Measurements from ENCODE around the gene RPL4. TPM values are rescaled to one million over a fixed set of nuclear protein-coding genes. Genes with fewer than 3 reads are reported as not detected.

Gene RPL4
- total RNA-seq, 1 donor = 2,311 TPM

DNA sequence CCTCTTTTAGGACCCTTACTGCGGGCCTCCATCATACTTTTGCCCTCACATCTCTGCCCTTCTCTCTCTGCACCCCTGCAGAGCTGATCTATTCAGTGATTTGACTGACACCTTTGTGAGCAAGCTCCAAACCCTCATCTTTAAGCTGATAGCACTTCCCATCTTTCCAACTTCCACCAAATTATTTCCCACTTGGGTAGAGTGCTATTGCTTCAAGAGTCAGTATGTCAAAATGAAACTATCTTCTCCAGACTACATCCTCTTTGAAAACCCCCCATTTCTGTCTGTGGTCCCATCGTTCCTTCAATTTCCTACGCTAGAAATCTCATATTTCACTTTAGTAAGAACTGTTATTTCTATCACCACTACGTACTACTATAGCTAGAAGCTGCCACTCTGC, 20.2 kb upstream of the RPL4 start:
- H3K36me3 ChIP-seq (ENCODE audit: insufficient read depth, low read length) = peaks cover 33% of the 10 kb centered on the region
- no peak overlapping the region for H3K4me2 ChIP-seq (ENCODE audit: insufficient read depth, low read length)
- H3K9me3 ChIP-seq (ENCODE audit: low read depth, low read length) = no peaks in the 10 kb centered on the region
- H3K4me1 ChIP-seq (ENCODE audit: insufficient read depth, low read length) = no peaks in the 10 kb centered on the region
- no peaks in the 10 kb centered on the region for H3K79me2 ChIP-seq (ENCODE audit: insufficient read depth, low read length)
- TF ChIP-seq CTCF (IDR thresholded peaks at IDR 0.05; ENCODE audit: extremely low read depth, low read depth, low read length) = no peak
- H4K20me1 ChIP-seq (ENCODE audit: insufficient read depth, low read length) = no peaks in the 10 kb centered on the region
- no peaks in the 10 kb centered on the region for H3K27me3 ChIP-seq (ENCODE audit: insufficient read depth, low read length)
- no peak overlapping the region for H2AFZ ChIP-seq (ENCODE audit: low read length)
- H3K4me3 ChIP-seq (ENCODE audit: insufficient read depth, low read length) = no peak overlapping the region
- no peak overlapping the region for H3K27ac ChIP-seq (ENCODE audit: low read depth, low read length)
- no peak for DNase-seq (ENCODE audit: insufficient read length, low spot score, missing footprints)

DNA sequence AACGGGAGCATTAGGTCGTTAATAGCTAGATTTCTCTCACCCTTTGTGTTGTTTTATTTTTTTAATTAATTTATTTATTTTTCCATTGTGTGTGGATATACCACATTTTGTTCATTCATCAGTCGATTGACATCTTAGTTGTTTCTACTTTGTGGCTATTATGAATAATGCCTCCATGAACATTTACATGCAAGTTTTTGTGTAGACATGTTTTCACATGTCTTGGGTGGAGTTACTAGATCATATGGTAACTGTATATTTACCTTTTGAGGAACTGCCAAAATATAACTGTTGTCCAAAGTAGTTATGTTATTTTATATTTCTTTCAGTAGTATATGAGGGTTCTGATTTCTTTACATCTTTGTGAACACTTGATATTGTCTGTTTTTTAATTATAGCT, 19.3 kb upstream of the RPL4 start:
- Histone ChIP-seq H3K79me2 (ENCODE audit: insufficient read depth, low read length) (no peaks in the 10 kb centered on the region), H3K4me3 (ENCODE audit: insufficient read depth, low read length) (no peak overlapping the region), H4K20me1 (ENCODE audit: insufficient read depth, low read length) (no peaks in the 10 kb centered on the region), H3K4me1 (ENCODE audit: insufficient read depth, low read length) (no peaks in the 10 kb centered on the region), H3K27ac (ENCODE audit: low read depth, low read length) (no peak overlapping the region), H3K27me3 (ENCODE audit: insufficient read depth, low read length) (no peaks in the 10 kb centered on the region), H2AFZ (ENCODE audit: low read length) (no peak overlapping the region), H3K4me2 (ENCODE audit: insufficient read depth, low read length) (no peak overlapping the region), H3K36me3 (ENCODE audit: insufficient read depth, low read length) (peaks cover 27% of the 10 kb centered on the region), H3K9me3 (ENCODE audit: low read depth, low read length) (no peaks in the 10 kb centered on the region)
- TF ChIP-seq CTCF (IDR thresholded peaks at IDR 0.05; ENCODE audit: extremely low read depth, low read depth, low read length) = no peak
- no peak for DNase-seq (ENCODE audit: insufficient read length, low spot score, missing footprints)

- H4K20me1 ChIP-seq (ENCODE audit: insufficient read depth, low read length) = no peaks in the 10 kb centered on the region
- no peak overlapping the region for H3K4me2 ChIP-seq (ENCODE audit: insufficient read depth, low read length)
- no peak overlapping the region for H2AFZ ChIP-seq (ENCODE audit: low read length)
- H3K9me3 ChIP-seq (ENCODE audit: low read depth, low read length) = no peaks in the 10 kb centered on the region
- DNase-seq (ENCODE audit: insufficient read length, low spot score, missing footprints) = peak; percentile 84
- peaks cover 9% of the 10 kb centered on the region for H3K36me3 ChIP-seq (ENCODE audit: insufficient read depth, low read length)
- no peak overlapping the region for H3K4me3 ChIP-seq (ENCODE audit: insufficient read depth, low read length)
- H3K27ac ChIP-seq (ENCODE audit: low read depth, low read length) = no peak overlapping the region
- H3K79me2 ChIP-seq (ENCODE audit: insufficient read depth, low read length) = no peaks in the 10 kb centered on the region
- TF ChIP-seq CTCF (IDR thresholded peaks at IDR 0.05; ENCODE audit: extremely low read depth, low read depth, low read length) = no peak
- H3K27me3 ChIP-seq (ENCODE audit: insufficient read depth, low read length) = no peaks in the 10 kb centered on the region
- peaks cover 5% of the 10 kb centered on the region for H3K4me1 ChIP-seq (ENCODE audit: insufficient read depth, low read length)
These were observed 11.3 kb upstream of the RPL4 start for GRCh38 chr15:66515901-66516322.

DNA sequence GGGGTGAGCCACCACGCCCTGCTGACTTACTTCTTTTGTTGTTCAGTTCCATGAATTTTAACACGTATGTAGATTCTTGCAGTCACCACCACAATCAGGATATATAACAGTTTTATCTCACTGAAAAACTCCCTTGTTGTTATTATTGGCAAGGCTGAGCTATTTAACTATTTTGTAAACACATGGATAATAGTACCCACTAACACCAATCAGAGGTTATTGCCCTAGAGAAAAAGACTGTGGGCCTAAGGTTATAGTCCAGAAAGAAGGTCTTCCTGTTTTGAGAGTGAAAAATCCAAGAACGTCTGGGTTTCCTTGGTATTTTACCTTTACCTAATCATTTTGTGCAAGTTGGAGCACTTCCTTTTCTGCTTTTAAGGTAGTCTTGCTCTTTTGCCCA, 9.9 kb upstream of the RPL4 start:
- Histone ChIP-seq H3K27me3 (ENCODE audit: insufficient read depth, low read length) (no peaks in the 10 kb centered on the region), H4K20me1 (ENCODE audit: insufficient read depth, low read length) (no peaks in the 10 kb centered on the region), H3K4me1 (ENCODE audit: insufficient read depth, low read length) (peaks cover 5% of the 10 kb centered on the region), H3K9me3 (ENCODE audit: low read depth, low read length) (no peaks in the 10 kb centered on the region), H3K36me3 (ENCODE audit: insufficient read depth, low read length) (peaks cover 6% of the 10 kb centered on the region), H3K4me3 (ENCODE audit: insufficient read depth, low read length) (no peak overlapping the region), H3K27ac (ENCODE audit: low read depth, low read length) (no peak overlapping the region), H2AFZ (ENCODE audit: low read length) (no peak overlapping the region), H3K79me2 (ENCODE audit: insufficient read depth, low read length) (no peaks in the 10 kb centered on the region), H3K4me2 (ENCODE audit: insufficient read depth, low read length) (no peak overlapping the region)
- DNase-seq (ENCODE audit: insufficient read length, low spot score, missing footprints) = no peak
- TF ChIP-seq CTCF (IDR thresholded peaks at IDR 0.05; ENCODE audit: extremely low read depth, low read depth, low read length) = no peak
